Left renal cortex interstitium (tissue), 4 donors: ENCODE results near the gene CD6. TPM values are rescaled to one million over a fixed set of nuclear protein-coding genes. Genes with fewer than 3 reads are reported as not detected.

Experiments
- DNase-seq, 4 donors: peaks; one replicate each; pipeline ENCODE4 v3.0.0-alpha.2; 2013; ENCODE audit warnings: low read depth in 4 of 4, low spot score in 2 of 4, missing footprints in 1 of 4
- polyA plus RNA-seq, 4 donors: library from polyadenylated mRNA; unstranded; fragments of 120-200 nt; gene quantifications; one replicate each; pipeline ENCODE4 v1.2.1, GENCODE V29; 2013; ENCODE audit not compliant: insufficient read length in 4 of 4

The CD6 gene
- polyA plus RNA-seq, 4 donors, result 0.62 to 1.8 (median 1.4) TPM

- no peak for DNase-seq
These were observed 97.9 kb downstream of the CD6 start for GRCh38 chr11:61069427-61069826.

Other genes with a start within 250 kb of the CD6 start
- not detected for gene MS4A18, start 247.0 kb upstream of the CD6 start, polyA plus RNA-seq
- not detected for gene MS4A15, start 214.8 kb upstream of the CD6 start, polyA plus RNA-seq
- under 1 TPM; 0.10 to 0.25 (median 0.16) TPM for gene MS4A10, start 186.3 kb upstream of the CD6 start, polyA plus RNA-seq
- gene CCDC86, start 129.6 kb upstream of the CD6 start, polyA plus RNA-seq, result 10 to 100 TPM; 15.9 to 25.8 (median 22.0) TPM
- gene PTGDR2, start 115.7 kb upstream of the CD6 start, polyA plus RNA-seq, result under 1 TPM; 0.18 to 0.39 (median 0.20) TPM
- gene ZP1, start 104.1 kb upstream of the CD6 start, polyA plus RNA-seq, result under 1 TPM in 1 of 4 donors, not detected in 3; 0.22 TPM
- 100 to 1,000 TPM; 113 to 153 (median 130) TPM for gene PRPF19, start 65.1 kb upstream of the CD6 start, polyA plus RNA-seq
- gene TMEM109, start 57.5 kb upstream of the CD6 start, polyA plus RNA-seq, result 100 to 1,000 TPM in 1 of 4 donors, 10 to 100 TPM in 3; 76.1 to 111 (median 91.6) TPM
- gene TMEM132A, start 47.2 kb upstream of the CD6 start, polyA plus RNA-seq, result 100 to 1,000 TPM in 1 of 4 donors, 10 to 100 TPM in 3; 41.3 to 109 (median 88.1) TPM
- gene SLC15A3, start 19.5 kb upstream of the CD6 start, polyA plus RNA-seq, result 10 to 100 TPM; 19.1 to 24.5 (median 20.6) TPM
- gene CD5, start 130.8 kb downstream of the CD6 start, polyA plus RNA-seq, result under 1 TPM; 0.05 to 0.20 (median 0.12) TPM
- 10 to 100 TPM; 15.6 to 22.2 (median 20.9) TPM for gene VPS37C, start 189.7 kb downstream of the CD6 start, polyA plus RNA-seq
- under 1 TPM in 2 of 4 donors, not detected in 2; 0.12 to 0.43 TPM for gene PGA3, start 231.8 kb downstream of the CD6 start, polyA plus RNA-seq